ENCODE measurements around the gene ZNF846.

The ZNF846 gene

DNA sequence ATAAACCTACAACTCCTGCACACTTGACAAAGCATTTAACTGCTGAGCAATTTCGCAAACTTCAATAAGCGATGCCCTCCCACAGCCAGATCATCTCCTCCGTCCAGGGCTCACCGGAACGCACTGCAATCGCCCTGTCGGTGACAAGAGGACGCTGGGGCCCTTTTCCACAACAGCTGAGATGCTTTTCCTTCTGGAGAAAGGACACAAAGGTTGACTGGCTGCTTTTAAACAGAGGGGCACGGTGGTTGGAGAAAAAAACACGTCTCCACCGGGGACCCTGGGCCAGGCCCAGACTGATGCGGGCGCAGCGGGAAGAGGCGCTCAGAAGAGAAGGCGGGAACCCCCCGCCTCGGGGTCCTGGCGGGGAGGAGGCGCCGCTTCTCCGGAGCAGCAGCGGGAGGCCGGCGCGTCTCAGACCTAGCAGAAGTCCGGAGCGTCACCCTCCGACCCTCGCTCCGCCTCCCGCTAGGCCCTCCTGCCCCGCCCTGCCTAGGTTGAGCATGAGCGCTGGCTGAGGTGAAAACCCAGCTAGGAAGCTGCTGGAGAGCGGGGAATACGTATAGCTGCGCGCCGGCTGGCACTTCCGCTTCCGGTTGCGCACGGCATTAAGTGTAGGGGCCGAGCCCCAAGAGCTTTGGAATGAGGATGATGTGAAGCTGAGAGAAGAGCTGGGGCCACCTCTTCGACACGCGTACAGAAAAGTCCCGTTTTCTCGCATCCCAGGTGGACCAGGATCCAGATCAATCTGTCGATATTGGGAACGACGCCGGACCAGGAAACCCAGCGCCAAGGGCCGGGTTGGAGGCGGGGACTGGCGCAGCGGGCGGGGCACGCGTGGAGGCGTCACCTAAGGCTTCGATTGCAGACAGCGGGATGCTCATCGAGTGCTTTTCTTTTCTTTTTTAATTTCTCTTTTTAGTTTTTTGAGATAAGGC, at the start of gene ZNF846:
Gene ZNF846, minus strand, starts transcription at position 564 of the 938 bp plus-strand sequence. CDS start 3,788 bp downstream, outside the sequence.
- TF ChIP-seq SUZ12 (IDR thresholded peaks at IDR 0.05; ENCODE audit: extremely low read depth, insufficient read depth, insufficient read length) = no peak
- TF ChIP-seq ZNF274 (IDR thresholded peaks at IDR 0.05; ENCODE audit: low read depth, low read length) = no peak
- TF ChIP-seq YY1 (IDR thresholded peaks at IDR 0.05; ENCODE audit: insufficient read depth, insufficient read length) = no peak
- Histone ChIP-seq H3K27me3 (ENCODE audit: insufficient read depth, insufficient read length) (no peaks in the 10 kb centered on the region), H3K9ac (ENCODE audit: insufficient read length, low read depth) (peak within 1 kb of the TSS; percentile 97), H3K36me3 (ENCODE audit: insufficient read depth, insufficient read length, low read length) (no peaks in the 10 kb centered on the region), H3K4me3 (ENCODE audit: insufficient read length, low read depth) (peak within 1 kb of the TSS; percentile 88), H3K4me1 (ENCODE audit: insufficient read depth, insufficient read length) (no peaks in the 10 kb centered on the region), H3K9me3 (ENCODE audit: insufficient read depth, low read length) (peaks cover 20% of the 10 kb centered on the region; the same call in 1 of the 2 replicates)
- peak; percentile 95 for DNase-seq (ENCODE audit: low read depth, low spot score)

DNA sequence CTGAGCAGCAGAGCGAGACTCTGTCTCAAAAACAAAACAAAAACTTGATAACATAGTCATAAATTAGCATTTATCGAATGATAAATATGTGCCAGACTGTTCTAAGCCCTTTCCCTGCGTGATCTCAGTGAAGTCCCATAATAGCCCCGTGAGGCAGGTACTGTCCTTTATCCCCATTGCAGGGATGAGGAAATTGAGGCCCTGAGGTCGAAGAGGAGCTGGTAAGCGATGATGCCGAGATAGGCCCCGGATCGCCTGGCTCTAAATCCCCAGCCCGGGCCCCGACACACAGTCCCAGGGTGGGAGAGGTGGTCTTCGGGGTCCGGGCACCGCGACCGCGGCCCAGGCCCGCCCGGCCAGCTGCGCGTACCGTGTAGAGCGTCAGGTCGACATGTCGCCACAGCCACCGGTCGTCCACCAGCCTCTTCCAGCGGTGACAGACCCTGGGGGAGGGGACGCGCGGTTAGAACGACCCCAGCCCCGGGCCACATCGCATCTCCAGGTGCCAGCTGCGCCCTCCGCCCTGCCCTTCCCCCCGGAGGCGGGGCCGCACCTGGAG, 49.7 kb upstream of the ZNF846 start:
- H3K9me3 ChIP-seq (ENCODE audit: insufficient read depth, low read length) = peaks cover 21% of the 10 kb centered on the region; the same call in 1 of the 2 replicates
- no peaks in the 10 kb centered on the region for H3K27me3 ChIP-seq (ENCODE audit: insufficient read depth, insufficient read length)
- no peak for DNase-seq (ENCODE audit: low read depth, low spot score)
- H3K36me3 ChIP-seq (ENCODE audit: insufficient read depth, insufficient read length, low read length) = peaks cover 26% of the 10 kb centered on the region
- peaks cover 3% of the 10 kb centered on the region for H3K4me1 ChIP-seq (ENCODE audit: insufficient read depth, insufficient read length)
- TF ChIP-seq SUZ12 (IDR thresholded peaks at IDR 0.05; ENCODE audit: extremely low read depth, insufficient read depth, insufficient read length) = no peak
- no peak for TF ChIP-seq ZNF274 (IDR thresholded peaks at IDR 0.05; ENCODE audit: low read depth, low read length)
- no peak for TF ChIP-seq YY1 (IDR thresholded peaks at IDR 0.05; ENCODE audit: insufficient read depth, insufficient read length)
- peak overlapping the region; percentile 97 for H3K9ac ChIP-seq (ENCODE audit: insufficient read length, low read depth)
- peak overlapping the region; percentile 99 for H3K4me3 ChIP-seq (ENCODE audit: insufficient read length, low read depth)

DNA sequence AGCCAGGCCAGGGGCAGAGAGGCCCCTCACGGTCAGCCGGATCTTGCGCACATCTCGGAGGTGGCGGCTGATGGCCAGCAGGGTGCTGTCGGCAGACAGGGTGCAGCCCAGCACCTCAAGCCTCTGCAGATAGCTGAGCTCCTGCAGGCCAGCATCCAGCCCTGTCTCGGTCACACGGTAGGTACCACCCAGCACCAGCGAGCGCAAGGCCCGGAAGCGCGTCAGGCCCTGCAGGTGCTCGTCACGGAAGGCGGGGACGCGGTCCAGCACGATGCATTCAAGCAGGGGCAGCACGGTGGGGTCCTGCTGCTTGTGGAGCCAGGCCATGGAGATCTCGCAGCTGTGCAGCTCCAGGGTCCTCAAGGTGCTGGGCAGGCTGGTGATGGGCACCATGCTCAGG, 42.6 kb upstream of the ZNF846 start:
- TF ChIP-seq YY1 (IDR thresholded peaks at IDR 0.05; ENCODE audit: insufficient read depth, insufficient read length) = no peak
- no peak for TF ChIP-seq ZNF274 (IDR thresholded peaks at IDR 0.05; ENCODE audit: low read depth, low read length)
- TF ChIP-seq SUZ12 (IDR thresholded peaks at IDR 0.05; ENCODE audit: extremely low read depth, insufficient read depth, insufficient read length) = no peak

DNA sequence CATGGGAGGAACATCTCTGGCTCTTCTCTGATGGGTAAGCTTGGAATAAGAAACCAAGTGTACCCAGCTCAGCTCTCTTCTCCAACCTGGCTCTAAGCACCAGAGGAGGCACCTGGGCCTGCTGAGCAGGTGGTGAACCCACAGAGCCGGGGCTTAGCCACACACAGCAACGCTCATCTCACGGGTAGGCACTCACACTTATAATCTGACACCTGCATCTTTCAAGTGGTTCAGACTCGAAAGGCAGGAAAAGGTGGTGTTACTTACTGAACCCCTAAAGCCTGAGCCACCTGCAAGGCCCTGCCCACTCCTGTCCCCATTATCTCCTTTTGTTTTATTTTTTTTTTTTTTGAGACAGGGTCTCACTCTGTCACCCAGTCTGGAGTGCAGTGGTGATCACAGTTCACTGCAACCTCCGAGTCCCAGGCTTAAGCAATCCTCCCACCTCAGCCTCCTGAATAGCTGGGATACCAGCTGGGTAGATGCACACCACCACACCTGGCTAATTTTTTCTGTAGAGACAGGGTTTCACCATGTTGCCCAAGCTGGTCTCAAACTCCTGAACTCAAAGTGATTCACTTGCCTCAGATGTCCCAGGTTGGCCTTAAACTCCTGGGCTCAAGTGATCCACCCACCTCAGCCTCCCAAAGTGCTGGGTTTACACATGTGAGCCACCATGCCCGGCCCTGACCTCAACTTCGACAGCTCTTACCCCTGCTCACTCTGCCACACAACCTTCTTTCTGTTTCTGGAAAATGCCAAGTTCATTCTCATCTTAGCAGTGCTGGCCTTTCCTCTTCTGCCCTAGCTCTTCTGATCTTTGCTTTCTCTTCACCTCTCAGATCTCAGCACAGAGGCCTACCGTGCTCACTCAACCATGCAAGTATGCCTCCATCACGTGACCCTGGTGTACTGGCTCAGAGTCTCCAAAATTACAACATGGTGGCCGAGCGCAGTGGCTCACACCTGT, 40.6 kb upstream of the ZNF846 start:
- H3K27me3 ChIP-seq (ENCODE audit: insufficient read depth, insufficient read length) = no peaks in the 10 kb centered on the region
- peaks cover 66% of the 10 kb centered on the region for H3K36me3 ChIP-seq (ENCODE audit: insufficient read depth, insufficient read length, low read length)
- H3K9me3 ChIP-seq (ENCODE audit: insufficient read depth, low read length) = no peaks in the 10 kb centered on the region
- H3K4me1 ChIP-seq (ENCODE audit: insufficient read depth, insufficient read length) = no peaks in the 10 kb centered on the region
- no peak overlapping the region for H3K9ac ChIP-seq (ENCODE audit: insufficient read length, low read depth)
- DNase-seq (ENCODE audit: low read depth, low spot score) = no peak
- TF ChIP-seq ZNF274 (IDR thresholded peaks at IDR 0.05; ENCODE audit: low read depth, low read length) = no peak
- no peak for TF ChIP-seq SUZ12 (IDR thresholded peaks at IDR 0.05; ENCODE audit: extremely low read depth, insufficient read depth, insufficient read length)
- no peak for TF ChIP-seq YY1 (IDR thresholded peaks at IDR 0.05; ENCODE audit: insufficient read depth, insufficient read length)
- no peak overlapping the region for H3K4me3 ChIP-seq (ENCODE audit: insufficient read length, low read depth)

More for the DNA sequence above, 42.6 kb upstream of the ZNF846 start:
- Histone ChIP-seq H3K9me3 (ENCODE audit: insufficient read depth, low read length) (peaks cover 13% of the 10 kb centered on the region; the same call in 1 of the 2 replicates), H3K4me1 (ENCODE audit: insufficient read depth, insufficient read length) (no peaks in the 10 kb centered on the region), H3K4me3 (ENCODE audit: insufficient read length, low read depth) (no peak overlapping the region), H3K27me3 (ENCODE audit: insufficient read depth, insufficient read length) (no peaks in the 10 kb centered on the region), H3K9ac (ENCODE audit: insufficient read length, low read depth) (no peak overlapping the region), H3K36me3 (ENCODE audit: insufficient read depth, insufficient read length, low read length) (peaks cover 65% of the 10 kb centered on the region)
- no peak for DNase-seq (ENCODE audit: low read depth, low spot score)

DNA sequence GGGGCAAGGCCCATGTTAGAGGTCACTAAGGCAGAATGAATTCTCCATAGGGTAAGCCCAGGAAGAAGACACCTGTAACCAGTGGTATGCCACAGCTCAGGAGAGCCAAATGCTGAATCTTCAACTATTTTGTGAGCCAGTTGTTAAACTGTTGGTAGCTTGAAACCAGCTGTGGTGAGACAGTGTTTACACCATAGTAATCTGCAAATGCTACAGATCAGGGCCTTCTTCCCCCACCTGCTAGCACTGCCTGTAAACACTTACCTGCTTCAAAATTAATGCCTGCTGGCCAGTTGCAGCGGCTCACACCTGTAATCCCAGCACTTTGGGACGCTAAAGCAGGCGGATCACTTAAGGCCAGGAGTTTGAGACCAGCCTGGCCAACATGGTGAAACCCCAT, 38.3 kb upstream of the ZNF846 start:
- H3K4me1 ChIP-seq (ENCODE audit: insufficient read depth, insufficient read length) = no peaks in the 10 kb centered on the region
- peaks cover 67% of the 10 kb centered on the region for H3K36me3 ChIP-seq (ENCODE audit: insufficient read depth, insufficient read length, low read length)
- no peak for DNase-seq (ENCODE audit: low read depth, low spot score)
- no peak overlapping the region for H3K4me3 ChIP-seq (ENCODE audit: insufficient read length, low read depth)
- TF ChIP-seq SUZ12 (IDR thresholded peaks at IDR 0.05; ENCODE audit: extremely low read depth, insufficient read depth, insufficient read length) (no peak), ZNF274 (IDR thresholded peaks at IDR 0.05; ENCODE audit: low read depth, low read length) (no peak), YY1 (IDR thresholded peaks at IDR 0.05; ENCODE audit: insufficient read depth, insufficient read length) (no peak)
- no peak overlapping the region for H3K9ac ChIP-seq (ENCODE audit: insufficient read length, low read depth)
- H3K9me3 ChIP-seq (ENCODE audit: insufficient read depth, low read length) = no peaks in the 10 kb centered on the region
- no peaks in the 10 kb centered on the region for H3K27me3 ChIP-seq (ENCODE audit: insufficient read depth, insufficient read length)

DNA sequence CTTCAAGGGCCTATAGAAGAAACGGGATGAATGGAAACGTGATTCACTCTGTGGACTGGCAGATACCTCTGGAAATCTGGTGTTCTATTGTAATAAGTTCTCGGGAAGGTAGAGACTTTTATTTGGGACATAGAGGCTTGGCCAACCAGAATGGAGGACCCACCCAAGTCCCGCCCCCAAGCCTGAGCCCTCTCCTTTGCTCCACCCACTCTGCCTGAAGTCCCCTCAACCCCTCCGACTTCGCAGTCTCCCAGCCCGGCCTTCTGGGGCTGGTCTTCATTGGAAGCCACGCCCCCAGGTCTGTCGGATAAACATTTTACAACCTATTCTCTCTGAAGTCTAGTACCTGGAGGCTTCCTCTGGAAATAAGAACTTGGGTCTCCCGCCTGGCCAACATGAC, 33.4 kb upstream of the ZNF846 start:
- no peaks in the 10 kb centered on the region for H3K27me3 ChIP-seq (ENCODE audit: insufficient read depth, insufficient read length)
- peaks cover 33% of the 10 kb centered on the region for H3K36me3 ChIP-seq (ENCODE audit: insufficient read depth, insufficient read length, low read length)
- H3K9ac ChIP-seq (ENCODE audit: insufficient read length, low read depth) = no peak overlapping the region
- TF ChIP-seq ZNF274 (IDR thresholded peaks at IDR 0.05; ENCODE audit: low read depth, low read length) (no peak), YY1 (IDR thresholded peaks at IDR 0.05; ENCODE audit: insufficient read depth, insufficient read length) (no peak), SUZ12 (IDR thresholded peaks at IDR 0.05; ENCODE audit: extremely low read depth, insufficient read depth, insufficient read length) (no peak)
- no peaks in the 10 kb centered on the region for H3K9me3 ChIP-seq (ENCODE audit: insufficient read depth, low read length)
- no peak for DNase-seq (ENCODE audit: low read depth, low spot score)
- no peak overlapping the region for H3K4me3 ChIP-seq (ENCODE audit: insufficient read length, low read depth)
- no peaks in the 10 kb centered on the region for H3K4me1 ChIP-seq (ENCODE audit: insufficient read depth, insufficient read length)
